Measurements from ENCODE around the gene CA5B.

Gene CA5B

DNA sequence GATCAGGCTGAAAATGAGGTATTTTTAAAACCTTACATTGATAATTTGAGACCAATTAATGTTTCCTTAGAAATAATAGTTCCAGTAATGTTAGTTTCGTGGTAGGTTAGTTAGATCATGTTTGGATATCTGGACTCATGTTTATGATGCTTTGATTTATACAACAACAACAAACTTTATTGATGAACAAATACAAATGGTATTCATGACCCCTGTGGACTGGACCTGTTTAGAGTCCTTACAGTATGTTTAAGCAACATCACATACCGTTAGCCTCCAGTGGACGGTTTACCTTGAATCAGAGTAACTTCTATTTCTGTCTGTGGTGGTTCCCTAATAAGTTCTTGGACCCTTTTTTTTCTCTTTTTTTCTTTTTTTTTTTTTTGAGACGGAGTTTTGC lies 70.2 kb downstream of the CA5B start:
- Histone ChIP-seq H3K36me3 (ENCODE audit: control insufficient read depth in 5 of 5, insufficient read depth in 5 of 5, low read length in 5 of 5) (peaks cover 28 to 56% (median 31%) of the 10 kb centered on the region in 5 donors), H3K27me3 (ENCODE audit: control insufficient read depth in 5 of 5, insufficient read depth in 4 of 5, low read length in 5 of 5) (no peaks in the 10 kb centered on the region), H3K4me1 (ENCODE audit: control insufficient read depth in 5 of 5, insufficient read depth in 5 of 5, low read length in 5 of 5) (peaks cover 0 to 2% (median 0%) of the 10 kb centered on the region in 5 donors), H3K9ac (ENCODE audit: low read length in 5 of 5) (no peak overlapping the region), H3K4me3 (ENCODE audit: low read depth in 1 of 5, low read length in 5 of 5) (no peak overlapping the region), H3K9me3 (ENCODE audit: control insufficient read depth in 5 of 5, low read length in 5 of 5) (no peaks in the 10 kb centered on the region), H3K27ac (ENCODE audit: low read depth, low read length) (no peak overlapping the region)

DNA sequence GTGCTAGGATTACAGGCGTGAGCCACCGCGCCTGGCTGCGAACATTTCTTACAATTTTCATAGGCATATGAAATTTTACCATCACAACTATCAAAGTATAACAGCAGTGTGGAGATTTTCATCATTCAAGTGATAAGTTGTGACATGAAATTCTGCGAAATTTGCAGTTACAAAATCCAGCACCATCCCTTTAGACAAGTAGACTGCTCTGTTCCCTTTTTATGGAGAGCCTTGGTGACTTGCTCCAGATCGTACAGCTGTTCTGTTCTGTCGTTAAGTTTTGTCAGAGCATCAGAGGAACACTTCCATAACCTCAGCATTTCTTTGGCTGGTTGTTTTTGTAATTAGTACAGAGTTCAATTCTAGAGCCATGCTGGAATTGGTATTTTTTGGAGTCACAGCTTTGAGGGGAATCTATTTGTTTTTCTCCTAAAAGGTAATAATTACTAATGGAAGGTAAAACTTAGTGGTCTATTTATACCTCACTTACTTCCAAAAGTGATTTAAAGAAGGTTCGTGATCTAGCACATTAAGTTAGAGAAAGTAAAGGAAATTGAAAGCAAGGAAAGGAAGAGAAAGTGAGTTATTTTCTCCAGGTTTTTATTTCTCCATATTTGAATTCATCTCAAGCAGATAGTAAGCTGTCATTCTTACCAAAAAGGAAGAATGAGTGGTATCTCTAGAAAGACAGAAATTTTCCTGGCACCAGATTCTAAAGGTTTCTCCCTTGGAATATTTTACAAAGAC lies 74.3 kb downstream of the CA5B start:
- no peaks in the 10 kb centered on the region for H3K27me3 ChIP-seq (ENCODE audit: control insufficient read depth in 5 of 5, insufficient read depth in 4 of 5, low read length in 5 of 5)
- peaks cover 23 to 57% (median 40%) of the 10 kb centered on the region in 5 donors for H3K36me3 ChIP-seq (ENCODE audit: control insufficient read depth in 5 of 5, insufficient read depth in 5 of 5, low read length in 5 of 5)
- no peak overlapping the region for H3K9ac ChIP-seq (ENCODE audit: low read length in 5 of 5)
- no peak overlapping the region for H3K27ac ChIP-seq (ENCODE audit: low read depth, low read length)
- no peaks in the 10 kb centered on the region for H3K9me3 ChIP-seq (ENCODE audit: control insufficient read depth in 5 of 5, low read length in 5 of 5)
- H3K4me3 ChIP-seq (ENCODE audit: low read depth in 1 of 5, low read length in 5 of 5): no peak overlapping the region
- H3K4me1 ChIP-seq (ENCODE audit: control insufficient read depth in 5 of 5, insufficient read depth in 5 of 5, low read length in 5 of 5): no peaks in the 10 kb centered on the region

DNA sequence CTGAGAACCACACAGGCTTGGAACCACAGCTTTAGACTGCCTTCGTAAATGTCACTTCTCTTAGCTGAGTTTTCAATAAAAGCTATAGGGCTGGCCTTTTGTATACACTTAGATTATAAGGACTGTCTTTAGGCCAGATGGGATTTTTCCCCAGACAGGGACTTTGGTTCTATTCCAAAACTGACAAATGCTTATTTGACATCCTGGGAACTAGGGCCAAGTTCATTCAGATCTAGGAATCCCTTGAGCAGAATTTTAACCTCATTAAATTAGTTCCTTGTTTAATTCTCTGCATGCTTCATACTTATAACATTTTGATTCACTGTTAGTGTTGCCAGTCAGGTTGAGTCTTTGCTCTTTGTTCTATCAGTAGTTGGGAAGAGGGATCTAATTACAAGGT lies 75.3 kb downstream of the CA5B start:
- H3K9ac ChIP-seq (ENCODE audit: low read length in 5 of 5): no peak overlapping the region
- no peaks in the 10 kb centered on the region for H3K9me3 ChIP-seq (ENCODE audit: control insufficient read depth in 5 of 5, low read length in 5 of 5)
- H3K36me3 ChIP-seq (ENCODE audit: control insufficient read depth in 5 of 5, insufficient read depth in 5 of 5, low read length in 5 of 5): peaks cover 21 to 63% (median 41%) of the 10 kb centered on the region in 5 donors
- H3K27ac ChIP-seq (ENCODE audit: low read depth, low read length): no peak overlapping the region
- H3K4me1 ChIP-seq (ENCODE audit: control insufficient read depth in 5 of 5, insufficient read depth in 5 of 5, low read length in 5 of 5): no peaks in the 10 kb centered on the region
- no peaks in the 10 kb centered on the region for H3K27me3 ChIP-seq (ENCODE audit: control insufficient read depth in 5 of 5, insufficient read depth in 4 of 5, low read length in 5 of 5)
- H3K4me3 ChIP-seq (ENCODE audit: low read depth in 1 of 5, low read length in 5 of 5): no peak overlapping the region

DNA sequence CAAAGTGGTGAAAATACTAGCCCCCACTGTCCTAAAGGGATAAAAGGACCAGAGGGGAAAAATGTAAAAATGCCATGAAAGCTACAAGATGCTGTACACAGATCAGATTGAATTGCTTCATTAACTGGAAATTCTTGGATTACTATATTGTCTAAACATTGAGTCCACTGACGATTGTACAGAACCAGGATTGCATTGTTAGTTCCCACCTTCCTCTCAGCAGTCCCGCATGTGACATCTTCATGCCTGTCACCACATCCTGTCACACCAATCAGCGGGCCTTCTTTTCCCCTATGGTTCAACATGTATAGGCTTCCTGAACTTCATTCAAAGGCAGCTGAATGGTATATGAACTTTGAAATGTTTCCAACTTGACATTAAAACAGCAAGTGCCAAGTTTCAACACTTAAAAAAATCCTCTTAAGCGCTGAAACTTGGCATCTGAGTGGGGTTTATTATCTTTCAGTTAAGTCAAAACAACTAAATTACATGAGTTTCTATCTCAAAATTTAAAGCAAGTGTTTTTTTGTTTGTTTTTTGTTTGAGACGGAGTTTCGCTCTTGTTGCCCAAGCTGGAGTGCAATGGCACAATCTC lies 76.8 kb downstream of the CA5B start:
- Histone ChIP-seq H3K36me3 (ENCODE audit: control insufficient read depth in 5 of 5, insufficient read depth in 5 of 5, low read length in 5 of 5) (peaks cover 23 to 51% (median 31%) of the 10 kb centered on the region in 5 donors), H3K27ac (ENCODE audit: low read depth, low read length) (no peak overlapping the region), H3K4me1 (ENCODE audit: control insufficient read depth in 5 of 5, insufficient read depth in 5 of 5, low read length in 5 of 5) (no peaks in the 10 kb centered on the region), H3K9ac (ENCODE audit: low read length in 5 of 5) (no peak overlapping the region), H3K9me3 (ENCODE audit: control insufficient read depth in 5 of 5, low read length in 5 of 5) (no peaks in the 10 kb centered on the region), H3K27me3 (ENCODE audit: control insufficient read depth in 5 of 5, insufficient read depth in 4 of 5, low read length in 5 of 5) (no peaks in the 10 kb centered on the region), H3K4me3 (ENCODE audit: low read depth in 1 of 5, low read length in 5 of 5) (no peak overlapping the region)

DNA sequence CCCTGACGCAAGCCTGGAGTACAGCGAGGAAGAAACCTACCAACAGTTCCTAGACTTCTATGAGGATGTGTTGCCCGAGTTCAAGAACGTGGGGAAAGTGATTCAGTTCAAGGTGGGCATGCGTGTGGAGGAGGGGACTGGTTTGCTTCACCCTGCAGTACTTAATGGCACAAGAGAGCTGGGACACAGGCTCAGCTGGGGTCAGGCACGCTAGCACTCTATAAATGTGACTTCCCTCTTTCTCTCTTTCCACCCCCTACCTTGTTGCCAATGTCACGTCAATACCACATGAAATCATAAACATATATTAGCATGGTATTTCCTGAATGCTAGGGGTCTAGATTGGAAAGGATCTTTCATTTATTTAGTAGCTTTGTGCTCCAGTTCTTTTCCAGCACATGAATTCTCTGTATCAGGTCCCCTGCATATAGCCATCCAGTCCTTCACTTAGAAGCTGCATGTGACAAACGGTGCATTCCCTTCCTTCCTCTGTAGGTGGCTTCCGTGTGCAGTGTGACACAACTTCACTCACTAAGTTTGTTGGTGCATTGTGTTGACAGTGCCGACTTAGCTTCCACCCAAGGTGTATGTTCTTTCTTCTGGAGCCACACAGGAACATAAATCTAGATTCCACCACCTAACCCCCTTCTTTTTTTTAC lies 77.8 kb downstream of the CA5B start:
- H3K9ac ChIP-seq (ENCODE audit: low read length in 5 of 5): no peak overlapping the region
- H3K27me3 ChIP-seq (ENCODE audit: control insufficient read depth in 5 of 5, insufficient read depth in 4 of 5, low read length in 5 of 5): no peaks in the 10 kb centered on the region
- H3K36me3 ChIP-seq (ENCODE audit: control insufficient read depth in 5 of 5, insufficient read depth in 5 of 5, low read length in 5 of 5): peaks cover 27 to 56% (median 38%) of the 10 kb centered on the region in 5 donors
- H3K9me3 ChIP-seq (ENCODE audit: control insufficient read depth in 5 of 5, low read length in 5 of 5): no peaks in the 10 kb centered on the region
- no peak overlapping the region for H3K27ac ChIP-seq (ENCODE audit: low read depth, low read length)
- H3K4me3 ChIP-seq (ENCODE audit: low read depth in 1 of 5, low read length in 5 of 5): no peak overlapping the region
- H3K4me1 ChIP-seq (ENCODE audit: control insufficient read depth in 5 of 5, insufficient read depth in 5 of 5, low read length in 5 of 5): no peaks in the 10 kb centered on the region

DNA sequence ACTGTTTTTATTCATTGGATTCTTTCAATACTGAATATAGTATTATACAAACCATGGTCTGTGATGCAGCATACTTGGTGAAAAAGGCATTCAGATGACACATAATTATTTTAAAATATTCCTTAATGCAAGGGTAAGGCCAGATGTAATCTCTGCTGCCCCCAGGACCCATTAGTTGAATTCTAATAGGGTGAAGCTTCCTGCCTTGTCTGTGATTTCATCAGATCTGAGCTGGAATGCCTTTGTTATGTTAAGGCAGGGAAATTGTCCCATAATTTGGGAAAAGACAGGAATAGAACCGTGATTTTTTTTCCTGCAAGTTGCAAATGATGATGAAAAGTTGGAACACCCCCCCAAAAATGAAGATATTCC lies 78.4 kb downstream of the CA5B start:
- Histone ChIP-seq H3K4me3 (ENCODE audit: low read depth in 1 of 5, low read length in 5 of 5) (no peak overlapping the region), H3K9ac (ENCODE audit: low read length in 5 of 5) (no peak overlapping the region), H3K4me1 (ENCODE audit: control insufficient read depth in 5 of 5, insufficient read depth in 5 of 5, low read length in 5 of 5) (no peaks in the 10 kb centered on the region), H3K36me3 (ENCODE audit: control insufficient read depth in 5 of 5, insufficient read depth in 5 of 5, low read length in 5 of 5) (peaks cover 27 to 57% (median 40%) of the 10 kb centered on the region in 5 donors), H3K27me3 (ENCODE audit: control insufficient read depth in 5 of 5, insufficient read depth in 4 of 5, low read length in 5 of 5) (no peaks in the 10 kb centered on the region), H3K27ac (ENCODE audit: low read depth, low read length) (no peak overlapping the region), H3K9me3 (ENCODE audit: control insufficient read depth in 5 of 5, low read length in 5 of 5) (no peaks in the 10 kb centered on the region)

DNA sequence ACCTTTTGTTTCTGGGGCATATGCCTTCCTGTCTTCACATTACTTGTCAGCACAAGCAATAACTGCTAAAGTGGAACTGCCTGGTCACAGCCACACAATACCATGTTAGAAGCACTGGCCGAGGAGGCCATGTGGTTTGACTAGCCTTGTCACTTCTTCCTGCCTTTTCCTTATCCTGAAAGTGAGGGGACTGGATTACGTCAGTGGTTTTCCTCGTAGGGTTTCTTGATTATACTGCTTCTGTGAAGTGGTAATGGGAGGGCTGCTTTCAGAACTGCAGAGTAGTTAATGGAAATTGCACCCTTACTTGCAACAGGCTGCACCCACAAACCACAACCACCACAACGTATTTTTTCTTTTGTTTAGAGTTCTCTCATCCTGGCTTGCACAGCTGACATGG lies 78.8 kb downstream of the CA5B start:
- Histone ChIP-seq H3K27ac (ENCODE audit: low read depth, low read length) (no peak overlapping the region), H3K9ac (ENCODE audit: low read length in 5 of 5) (no peak overlapping the region), H3K4me1 (ENCODE audit: control insufficient read depth in 5 of 5, insufficient read depth in 5 of 5, low read length in 5 of 5) (no peaks in the 10 kb centered on the region), H3K9me3 (ENCODE audit: control insufficient read depth in 5 of 5, low read length in 5 of 5) (no peaks in the 10 kb centered on the region), H3K27me3 (ENCODE audit: control insufficient read depth in 5 of 5, insufficient read depth in 4 of 5, low read length in 5 of 5) (no peaks in the 10 kb centered on the region), H3K4me3 (ENCODE audit: low read depth in 1 of 5, low read length in 5 of 5) (no peak overlapping the region), H3K36me3 (ENCODE audit: control insufficient read depth in 5 of 5, insufficient read depth in 5 of 5, low read length in 5 of 5) (peaks cover 28 to 58% (median 40%) of the 10 kb centered on the region in 5 donors)

DNA sequence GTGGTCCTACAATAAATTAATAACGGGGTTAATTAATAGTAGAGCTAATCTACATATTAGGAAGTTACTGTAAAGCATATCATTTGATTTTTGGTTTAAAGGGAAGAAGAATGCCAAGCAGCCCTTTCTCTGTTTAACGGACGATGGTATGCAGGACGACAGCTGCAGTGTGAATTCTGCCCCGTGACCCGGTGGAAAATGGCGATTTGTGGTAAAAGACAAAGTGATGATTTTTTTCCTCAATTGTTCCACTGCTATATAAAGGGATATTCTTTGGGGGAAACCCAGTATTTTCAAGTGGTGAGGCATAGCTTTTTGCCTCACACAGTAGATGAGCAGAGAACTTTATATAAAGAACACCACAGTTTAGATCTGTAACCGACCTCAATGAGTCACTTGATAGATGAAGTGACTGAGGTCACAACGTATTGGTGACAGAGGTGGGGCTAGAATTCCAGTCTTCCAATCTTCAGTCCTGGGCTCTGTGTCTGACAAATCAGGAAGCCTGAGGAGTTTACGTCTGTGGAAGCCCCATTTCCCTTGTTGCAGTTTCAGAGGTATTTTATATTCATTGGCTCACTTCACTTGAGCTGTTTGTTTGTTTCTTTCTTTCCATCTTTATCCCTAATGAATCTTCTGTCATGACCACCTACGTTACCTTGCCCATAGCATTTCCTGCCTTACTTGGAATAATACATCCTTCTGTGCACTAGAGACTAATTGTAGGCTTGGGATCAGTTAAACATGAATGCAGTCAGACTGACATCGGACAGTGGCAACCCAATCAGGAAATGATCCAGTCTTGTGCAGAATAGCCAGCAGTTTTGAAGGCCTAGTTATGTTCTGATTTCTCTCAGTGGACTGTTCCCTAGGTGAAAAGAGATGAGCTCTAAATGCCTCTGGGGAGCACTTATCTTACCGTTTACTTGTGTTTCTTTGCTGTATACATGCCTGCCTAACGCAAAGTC lies 82.3 kb downstream of the CA5B start:
- Histone ChIP-seq H3K27me3 (ENCODE audit: control insufficient read depth in 5 of 5, insufficient read depth in 4 of 5, low read length in 5 of 5) (no peaks in the 10 kb centered on the region), H3K36me3 (ENCODE audit: control insufficient read depth in 5 of 5, insufficient read depth in 5 of 5, low read length in 5 of 5) (peaks cover 28 to 57% (median 47%) of the 10 kb centered on the region in 5 donors), H3K9ac (ENCODE audit: low read length in 5 of 5) (no peak overlapping the region), H3K27ac (ENCODE audit: low read depth, low read length) (no peak overlapping the region), H3K9me3 (ENCODE audit: control insufficient read depth in 5 of 5, low read length in 5 of 5) (no peaks in the 10 kb centered on the region), H3K4me3 (ENCODE audit: low read depth in 1 of 5, low read length in 5 of 5) (no peak overlapping the region), H3K4me1 (ENCODE audit: control insufficient read depth in 5 of 5, insufficient read depth in 5 of 5, low read length in 5 of 5) (no peaks in the 10 kb centered on the region)

DNA sequence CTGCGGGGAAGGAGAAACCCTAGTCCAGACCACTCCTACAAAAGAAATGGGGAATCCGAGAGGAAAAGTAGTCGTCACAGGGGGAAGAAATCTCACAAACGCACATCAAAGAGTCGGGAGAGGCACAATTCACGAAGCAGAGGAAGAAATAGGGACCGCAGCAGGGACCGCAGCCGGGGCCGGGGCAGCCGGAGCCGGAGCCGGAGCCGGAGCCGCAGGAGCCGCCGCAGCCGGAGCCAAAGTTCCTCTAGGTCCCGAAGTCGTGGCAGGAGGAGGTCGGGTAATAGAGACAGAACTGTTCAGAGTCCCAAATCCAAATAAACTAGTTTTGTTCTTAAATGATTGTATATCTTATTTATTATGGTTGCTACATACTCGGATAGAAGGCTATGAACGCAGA lies 84.9 kb downstream of the CA5B start:
- H3K9ac ChIP-seq (ENCODE audit: low read length in 5 of 5): no peak overlapping the region
- no peak overlapping the region for H3K4me3 ChIP-seq (ENCODE audit: low read depth in 1 of 5, low read length in 5 of 5)
- no peaks in the 10 kb centered on the region for H3K27me3 ChIP-seq (ENCODE audit: control insufficient read depth in 5 of 5, insufficient read depth in 4 of 5, low read length in 5 of 5)
- no peak overlapping the region for H3K27ac ChIP-seq (ENCODE audit: low read depth, low read length)
- H3K36me3 ChIP-seq (ENCODE audit: control insufficient read depth in 5 of 5, insufficient read depth in 5 of 5, low read length in 5 of 5): peaks cover 29 to 45% (median 36%) of the 10 kb centered on the region in 5 donors
- H3K9me3 ChIP-seq (ENCODE audit: control insufficient read depth in 5 of 5, low read length in 5 of 5): no peaks in the 10 kb centered on the region
- H3K4me1 ChIP-seq (ENCODE audit: control insufficient read depth in 5 of 5, insufficient read depth in 5 of 5, low read length in 5 of 5): no peaks in the 10 kb centered on the region

Measured in subcutaneous abdominal adipose tissue (tissue), 5 donors.